GM23338 (cell line): Measurements from ENCODE around the gene FARS2. TPM values are rescaled to one million over a fixed set of nuclear protein-coding genes. Genes with fewer than 3 reads are reported as not detected.
A peak's percentile ranks its signal among the peaks of the same experiment; 100 is the strongest.

ENCODE experiments used
- ATAC-seq: fragments of 200-7000 bp; cut with Tn5 transposase; 3 replicates; pipeline ENCODE4 v1.9.1; 2020
- DNase-seq: peaks from one replicate; pipeline ENCODE4 v3.0.0-alpha.2; 2015; ENCODE audit warnings: low spot score
- H2AFZ ChIP-seq: fragments of 200-600 bp; sonication (generic); 2 replicates; pipeline ENCODE4 v1.8.0; 2016; ENCODE audit warnings: antibody characterized with exemption, mild to moderate bottlenecking, moderate library complexity
- H3F3A ChIP-seq: fragments of 200-600 bp; sonication (generic); replicated peaks from 2 replicates; pipeline ENCODE4 v1.8.0; 2017; ENCODE audit warnings: antibody characterized with exemption, mixed run types, low read depth
- H3K27ac ChIP-seq: fragments of 200-600 bp; sonication (generic); 2 replicates; pipeline ENCODE4 v1.6.1; 2016; ENCODE audit warnings: low read depth
- H3K27me3 ChIP-seq: fragments of 200-600 bp; sonication (generic); 2 replicates; pipeline ENCODE4 v1.8.0; 2016; ENCODE audit warnings: mild to moderate bottlenecking, mixed run types, moderate library complexity; ENCODE audit not compliant: insufficient read depth
- H3K36me3 ChIP-seq: fragments of 200-600 bp; sonication (generic); 2 replicates; pipeline ENCODE4 v1.8.0; 2016; ENCODE audit warnings: mild to moderate bottlenecking; ENCODE audit not compliant: insufficient read depth
- H3K4me1 ChIP-seq: fragments of 200-600 bp; sonication (generic); 2 replicates; pipeline ENCODE4 v1.8.0; 2016; ENCODE audit warnings: mild to moderate bottlenecking, moderate library complexity; ENCODE audit not compliant: insufficient read depth
- H3K4me2 ChIP-seq: fragments of 200-600 bp; sonication (generic); 2 replicates; pipeline ENCODE4 v1.7.1; 2017; ENCODE audit warnings: mixed run types
- H3K4me3 ChIP-seq: fragments of 200-600 bp; sonication (generic); 2 replicates; pipeline ENCODE4 v1.6.1; 2016; ENCODE audit warnings: mixed run types
- H3K79me2 ChIP-seq: fragments of 200-600 bp; sonication (generic); replicated peaks from 2 replicates; pipeline ENCODE4 v1.8.0; 2017; ENCODE audit warnings: mild to moderate bottlenecking; ENCODE audit not compliant: insufficient read depth
- H3K9me2 ChIP-seq: fragments of 200-600 bp; sonication (generic); 2 replicates; pipeline ENCODE4 v1.8.0; 2017; ENCODE audit not compliant: insufficient read depth
- H4K20me1 ChIP-seq: fragments of 200-600 bp; sonication (generic); replicated peaks from 2 replicates; pipeline ENCODE4 v1.8.0; 2017; ENCODE audit warnings: mild to moderate bottlenecking; ENCODE audit not compliant: insufficient read depth
- H3K27ac Mint-ChIP-seq: 2 replicates; pipeline ENCODE4 v1.8.0; 2020; ENCODE audit warnings: inconsistent platforms, mild to moderate bottlenecking, moderate library complexity, mixed read lengths
- H3K27me3 Mint-ChIP-seq: 3 replicates; pipeline ENCODE4 v1.8.0; 2022; ENCODE audit warnings: low read depth, mild to moderate bottlenecking, moderate library complexity, mixed read lengths, inconsistent platforms; ENCODE audit not compliant: insufficient read depth, poor library complexity
- H3K36me3 Mint-ChIP-seq: 3 replicates; pipeline ENCODE4 v1.8.0; 2021; ENCODE audit warnings: low read depth, mild to moderate bottlenecking, inconsistent platforms, moderate library complexity, mixed read lengths
- H3K4me1 Mint-ChIP-seq: 3 replicates; pipeline ENCODE4 v1.8.0; 2020; ENCODE audit warnings: mild to moderate bottlenecking, inconsistent platforms, mixed read lengths
- H3K4me3 Mint-ChIP-seq: 3 replicates; pipeline ENCODE4 v1.8.0; 2021; ENCODE audit warnings: moderate library complexity, mild to moderate bottlenecking, inconsistent platforms, mixed read lengths
- H3K9me3 Mint-ChIP-seq: 3 replicates; pipeline ENCODE4 v1.8.0; 2020; ENCODE audit warnings: moderate library complexity, mild to moderate bottlenecking, inconsistent platforms, mixed read lengths
- CREB1 ChIP-seq: fragments of 250-450 bp; sonication (Bioruptor Pico); IDR thresholded peaks from 2 replicates; pipeline ENCODE4 v1.5.0; 2020; ENCODE audit warnings: low read depth, mild to moderate bottlenecking, moderate library complexity
- CTCF ChIP-seq, 2 experiments: fragments of 200-600 bp in 1 of 2; sonication (generic) in 1 of 2; conservative IDR thresholded peaks; 2 replicates each; pipeline versions ENCODE4 v1.5.1 to v1.6.1; 2016 to 2017; ENCODE audit warnings: antibody characterized with exemption in 2 of 2, low read depth in 2 of 2, mild to moderate bottlenecking in 2 of 2, moderate library complexity in 1 of 2
- ETS1 ChIP-seq: IDR thresholded peaks from 2 replicates; pipeline ENCODE4 v1.6.1; 2016; ENCODE audit warnings: antibody characterized with exemption
- EZH2 ChIP-seq: fragments of 200-600 bp; sonication (generic); IDR thresholded peaks from one replicate; pipeline ENCODE4 v1.8.0; 2017; ENCODE audit warnings: antibody characterized with exemption, mild to moderate bottlenecking, low read depth; ENCODE audit not compliant: unreplicated experiment
- EZH2phosphoT487 ChIP-seq: fragments of 200-600 bp; sonication (generic); IDR thresholded peaks from one replicate; pipeline ENCODE4 v1.8.1; 2018; ENCODE audit warnings: antibody characterized with exemption; ENCODE audit not compliant: unreplicated experiment
- NANOG ChIP-seq: IDR thresholded peaks from 2 replicates; pipeline ENCODE4 v1.6.1; 2016; ENCODE audit warnings: antibody characterized with exemption, borderline replicate concordance
- POLR2AphosphoS5 ChIP-seq: IDR thresholded peaks from 2 replicates; pipeline ENCODE4 v1.6.1; 2016; ENCODE audit warnings: antibody characterized with exemption, low read depth
- REST ChIP-seq: IDR thresholded peaks from one replicate; pipeline ENCODE4 v1.6.1; 2018; ENCODE audit warnings: antibody characterized with exemption; ENCODE audit not compliant: unreplicated experiment
- STAT1 ChIP-seq: IDR thresholded peaks from one replicate; pipeline ENCODE4 v1.6.1; 2016; ENCODE audit warnings: antibody characterized with exemption; ENCODE audit not compliant: unreplicated experiment
- ZNF331 ChIP-seq: fragments of 250-450 bp; sonication (Bioruptor Pico); IDR thresholded peaks from 2 replicates; pipeline ENCODE4 v1.5.0; 2020; ENCODE audit warnings: low read depth, mild to moderate bottlenecking, moderate library complexity
- ZNF462 ChIP-seq: fragments of 250-450 bp; sonication (Bioruptor Pico); IDR thresholded peaks from 2 replicates; pipeline ENCODE4 v1.5.0; 2020; ENCODE audit warnings: mild to moderate bottlenecking, moderate library complexity
- polyA plus RNA-seq: library from polyadenylated mRNA; unstranded; fragments of >200 nt; fragmentation: Nextera tagmentation; extraction: Ambion mirVana; gene quantifications from 2 replicates; pipeline ENCODE4 v1.2.1, GENCODE V29; 2016
- total RNA-seq: library from RNA; depleted of rRNA; stranded (reverse); fragments of >200 nt; shearing (Covaris generic); gene quantifications from 2 replicates; pipeline ENCODE4 v1.2.3, GENCODE V29; 2014

FARS2 gene
- total and polyA plus RNA-seq, 2 experiments from 2014 or later, result 7.6 to 19.0 TPM

GRCh38 chr6:5472571-5472970, 211.3 kb downstream of the FARS2 start:
- Histone ChIP-seq H3K4me1 (peaks cover 35% of the 10 kb centered on the region), H3K79me2 (no peaks in the 10 kb centered on the region), H3K4me3 (no peak overlapping the region), H4K20me1 (no peaks in the 10 kb centered on the region), H2AFZ (no peak overlapping the region), H3K9me2 (no peaks in the 10 kb centered on the region), H3K4me2 (peak overlapping the region; percentile 33), H3K27ac (no peak overlapping the region), H3K36me3 (no peaks in the 10 kb centered on the region), H3K27me3 (no peaks in the 10 kb centered on the region), H3F3A (no peaks in the 10 kb centered on the region)
- no peak for DNase-seq
- peaks cover 20% of the 10 kb centered on the region for H3K4me1 Mint-ChIP-seq
- no peak overlapping the region for H3K4me3 Mint-ChIP-seq
- no peaks in the 10 kb centered on the region for H3K36me3 Mint-ChIP-seq
- no peak overlapping the region for H3K27ac Mint-ChIP-seq
- no peaks in the 10 kb centered on the region for H3K9me3 Mint-ChIP-seq
- peaks cover 2% of the 10 kb centered on the region for H3K27me3 Mint-ChIP-seq
- no peak for TF ChIP-seq ETS1
- TF ChIP-seq REST, result no peak
- no peak for TF ChIP-seq EZH2
- no peak for TF ChIP-seq ZNF462
- no peak for TF ChIP-seq POLR2AphosphoS5
- TF ChIP-seq STAT1, result no peak
- no peak for TF ChIP-seq ZNF331
- no peak for TF ChIP-seq CREB1 (CRISPR knock-in tag)
- no peak for TF ChIP-seq CTCF (conservative IDR thresholded peaks at IDR 0.05; ENCODE audit: low read depth in 2 of 2)
- TF ChIP-seq NANOG, result no peak
- TF ChIP-seq EZH2phosphoT487, result no peak
- ATAC-seq, result no peak
